Osteocyte (in vitro differentiated cells): ENCODE measurements around the gene MGAM2. TPM values are rescaled to one million over a fixed set of nuclear protein-coding genes. Genes with fewer than 3 reads are reported as not detected.

ENCODE experiments used
- DNase-seq: peaks from one replicate; pipeline ENCODE4 v3.0.0; 2021; ENCODE audit warnings: mixed read lengths; ENCODE audit not compliant: unreplicated experiment; ENCODE audit errors: extremely low spot score
- H3K27ac Mint-ChIP-seq: one replicate; pipeline ENCODE4 v1.8.0; 2021; ENCODE audit warnings: mild to moderate bottlenecking, mixed read lengths; ENCODE audit not compliant: unreplicated experiment
- H3K27me3 Mint-ChIP-seq: one replicate; pipeline ENCODE4 v1.8.0; 2021; ENCODE audit warnings: mixed read lengths; ENCODE audit not compliant: unreplicated experiment
- H3K36me3 Mint-ChIP-seq: one replicate; pipeline ENCODE4 v1.8.0; 2021; ENCODE audit warnings: mixed read lengths; ENCODE audit not compliant: unreplicated experiment
- H3K4me1 Mint-ChIP-seq: one replicate; pipeline ENCODE4 v1.8.0; 2021; ENCODE audit warnings: mixed read lengths; ENCODE audit not compliant: unreplicated experiment
- H3K4me3 Mint-ChIP-seq: one replicate; pipeline ENCODE4 v1.8.0; 2021; ENCODE audit warnings: mild to moderate bottlenecking, moderate library complexity, mixed read lengths; ENCODE audit not compliant: unreplicated experiment
- H3K9me3 Mint-ChIP-seq: one replicate; pipeline ENCODE4 v1.8.0; 2021; ENCODE audit warnings: mixed read lengths; ENCODE audit not compliant: unreplicated experiment
- CTCF ChIP-seq: fragments of 200-600 bp; sonication (generic); IDR thresholded peaks from 2 replicates; pipeline ENCODE4 v1.5.0; 2021; ENCODE audit warnings: antibody characterized with exemption, mild to moderate bottlenecking, moderate library complexity
- total RNA-seq: library from RNA; stranded (reverse); gene quantifications from 2 replicates; pipeline ENCODE4 v1.2.1, GENCODE V29; 2021

The MGAM2 gene
- total RNA-seq, 1 donor from 2014 or later: not detected

GRCh38 chr7:142120524-142120923, 9.0 kb downstream of the MGAM2 start:
- Mint-ChIP-seq H3K9me3 (no peaks in the 10 kb centered on the region), H3K36me3 (no peaks in the 10 kb centered on the region), H3K4me3 (no peak overlapping the region), H3K27ac (no peak overlapping the region), H3K27me3 (peaks cover 27% of the 10 kb centered on the region), H3K4me1 (no peaks in the 10 kb centered on the region)
- DNase-seq: no peak
- TF ChIP-seq CTCF: no peak

GRCh38 chr7:142123184-142123583, 11.7 kb downstream of the MGAM2 start:
- no peak for TF ChIP-seq CTCF
- no peak for DNase-seq
- no peaks in the 10 kb centered on the region for H3K4me1 Mint-ChIP-seq
- H3K9me3 Mint-ChIP-seq: no peaks in the 10 kb centered on the region
- no peak overlapping the region for H3K4me3 Mint-ChIP-seq
- H3K27me3 Mint-ChIP-seq: peaks cover 22% of the 10 kb centered on the region
- H3K36me3 Mint-ChIP-seq: no peaks in the 10 kb centered on the region
- no peak overlapping the region for H3K27ac Mint-ChIP-seq

GRCh38 chr7:142125256-142125955, 13.9 kb downstream of the MGAM2 start:
- no peaks in the 10 kb centered on the region for H3K36me3 Mint-ChIP-seq
- no peak for DNase-seq
- H3K4me1 Mint-ChIP-seq: no peaks in the 10 kb centered on the region
- no peak overlapping the region for H3K4me3 Mint-ChIP-seq
- peaks cover 15% of the 10 kb centered on the region for H3K27me3 Mint-ChIP-seq
- H3K27ac Mint-ChIP-seq: no peak overlapping the region
- TF ChIP-seq CTCF: no peak
- no peaks in the 10 kb centered on the region for H3K9me3 Mint-ChIP-seq

GRCh38 chr7:142130267-142130666, 18.7 kb downstream of the MGAM2 start:
- Mint-ChIP-seq H3K27me3 (peaks cover 12% of the 10 kb centered on the region), H3K36me3 (no peaks in the 10 kb centered on the region), H3K9me3 (no peaks in the 10 kb centered on the region), H3K4me1 (no peaks in the 10 kb centered on the region), H3K27ac (no peak overlapping the region), H3K4me3 (no peak overlapping the region)
- DNase-seq: no peak
- no peak for TF ChIP-seq CTCF

GRCh38 chr7:142131439-142132185, 20.1 kb downstream of the MGAM2 start:
- DNase-seq: no peak
- no peaks in the 10 kb centered on the region for H3K4me1 Mint-ChIP-seq
- peaks cover 12% of the 10 kb centered on the region for H3K27me3 Mint-ChIP-seq
- no peak overlapping the region for H3K4me3 Mint-ChIP-seq
- no peaks in the 10 kb centered on the region for H3K36me3 Mint-ChIP-seq
- no peak overlapping the region for H3K27ac Mint-ChIP-seq
- TF ChIP-seq CTCF: no peak
- H3K9me3 Mint-ChIP-seq: no peaks in the 10 kb centered on the region
